Stimulated activated CD8-positive, alpha-beta memory T cell treated with anti-CD3 and anti-CD28 coated beads, Interleukin-7, amount 100 ng/mL, for 48 hours (primary cell): Measurements from ENCODE around the gene PTPRR.

Experiments used
- DNase-seq, 2 donors: peaks; one replicate each; pipeline ENCODE4 v3.0.0-alpha.2; 2020; ENCODE audit warnings: low read depth in 1 of 2; ENCODE audit errors: extremely low read depth in 1 of 2

PTPRR gene

GRCh38 chr12:70648831-70649230, 271.7 kb downstream of the PTPRR start:
- no peak for DNase-seq

GRCh38 chr12:70648191-70648590, 272.3 kb downstream of the PTPRR start:
- no peak for DNase-seq

- no peak for DNase-seq
Observed at GRCh38 chr12:70646850-70647249, 273.7 kb downstream of the PTPRR start.

GRCh38 chr12:70645494-70646317, 274.8 kb downstream of the PTPRR start:
- no peak for DNase-seq

GRCh38 chr12:70644861-70645260, 275.7 kb downstream of the PTPRR start:
- DNase-seq: no peak

- DNase-seq: no peak
Observed at GRCh38 chr12:70643939-70644338, 276.6 kb downstream of the PTPRR start.

- DNase-seq: no peak
Observed at GRCh38 chr12:70641691-70642090, 278.8 kb downstream of the PTPRR start.

GRCh38 chr12:70640901-70641300, 279.6 kb downstream of the PTPRR start:
- no peak for DNase-seq

- no peak for DNase-seq
Observed at GRCh38 chr12:70639535-70639934, 281.0 kb downstream of the PTPRR start.

GRCh38 chr12:70638639-70639360, 281.7 kb downstream of the PTPRR start:
- DNase-seq: no peak

- DNase-seq: no peak
Observed at GRCh38 chr12:70637303-70638085, 283.0 kb downstream of the PTPRR start, which contains the start of gene PTPRB. Gene PTPRB (minus strand): TSS chr12:70637429. CDS start chr12:70637395, 34 bp downstream.

- DNase-seq: no peak
Observed at GRCh38 chr12:70635755-70636154, 284.8 kb downstream of the PTPRR start.

- no peak for DNase-seq
Observed at GRCh38 chr12:70628701-70629480, 291.6 kb downstream of the PTPRR start.

GRCh38 chr12:70627677-70628076, 292.9 kb downstream of the PTPRR start:
- DNase-seq: no peak

GRCh38 chr12:70626180-70626579, 294.4 kb downstream of the PTPRR start:
- no peak for DNase-seq

- no peak for DNase-seq
Observed at GRCh38 chr12:70619471-70620152, 300.9 kb downstream of the PTPRR start.

GRCh38 chr12:70618371-70618770, 302.2 kb downstream of the PTPRR start:
- DNase-seq: no peak

- no peak for DNase-seq
Observed at GRCh38 chr12:70617450-70617849, 303.1 kb downstream of the PTPRR start.

GRCh38 chr12:70615174-70615866, 305.2 kb downstream of the PTPRR start:
- no peak for DNase-seq
